ENCODE results near the gene CEP350.

The CEP350 gene

DNA sequence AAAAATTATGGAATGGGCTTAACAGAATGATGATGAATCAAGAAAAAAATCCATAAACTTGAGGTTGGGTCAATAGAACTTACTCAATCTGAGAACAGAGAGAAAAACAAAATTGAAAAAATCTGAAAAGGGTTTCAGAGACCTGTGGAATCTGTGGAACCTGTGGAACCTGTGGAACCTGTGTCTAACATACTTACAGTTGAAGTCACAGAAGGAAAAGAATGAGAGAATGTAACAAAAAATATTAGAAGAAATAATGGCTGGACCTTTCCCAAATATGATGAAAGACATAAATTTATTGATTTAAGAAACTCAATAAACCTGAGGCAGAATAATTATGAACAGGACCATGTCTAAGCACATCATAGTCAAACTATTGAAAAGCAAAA, 182.4 kb downstream of the CEP350 start:
- H3K27me3 ChIP-seq (ENCODE audit: control insufficient read depth, insufficient read depth, low read length) = no peaks in the 10 kb centered on the region
- no peaks in the 10 kb centered on the region for H3K9me3 ChIP-seq (ENCODE audit: control insufficient read depth, insufficient read depth, low read length)
- no peaks in the 10 kb centered on the region for H3K4me1 ChIP-seq (ENCODE audit: control insufficient read depth, insufficient read depth, low read length)
- no peak overlapping the region for H3K4me3 ChIP-seq (ENCODE audit: low read length)
- no peak overlapping the region for H3K27ac ChIP-seq (ENCODE audit: low read length)
- no peaks in the 10 kb centered on the region for H3K36me3 ChIP-seq (ENCODE audit: control insufficient read depth, insufficient read depth, low read length)
- no peak for DNase-seq (ENCODE audit: low read depth, low spot score)

DNA sequence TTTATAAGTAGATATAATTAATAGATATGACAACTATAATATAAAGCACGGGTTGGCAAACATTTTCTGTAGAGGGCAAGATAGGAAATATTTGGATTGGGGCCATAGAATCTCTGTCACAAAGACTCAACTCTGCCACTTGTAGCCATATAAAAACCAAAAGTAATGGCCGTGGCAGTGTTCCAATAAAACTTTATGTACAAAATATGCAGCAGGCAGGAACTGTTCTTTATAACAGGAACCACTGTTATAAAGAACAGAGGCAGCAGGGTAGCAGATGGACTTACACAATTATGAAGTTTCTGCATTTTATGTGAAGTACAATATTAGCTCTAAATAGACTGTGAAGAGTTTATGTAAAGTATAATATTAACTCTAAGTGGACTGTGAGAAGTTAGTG, 183.2 kb downstream of the CEP350 start:
- no peak overlapping the region for H3K27ac ChIP-seq (ENCODE audit: low read length)

DNA sequence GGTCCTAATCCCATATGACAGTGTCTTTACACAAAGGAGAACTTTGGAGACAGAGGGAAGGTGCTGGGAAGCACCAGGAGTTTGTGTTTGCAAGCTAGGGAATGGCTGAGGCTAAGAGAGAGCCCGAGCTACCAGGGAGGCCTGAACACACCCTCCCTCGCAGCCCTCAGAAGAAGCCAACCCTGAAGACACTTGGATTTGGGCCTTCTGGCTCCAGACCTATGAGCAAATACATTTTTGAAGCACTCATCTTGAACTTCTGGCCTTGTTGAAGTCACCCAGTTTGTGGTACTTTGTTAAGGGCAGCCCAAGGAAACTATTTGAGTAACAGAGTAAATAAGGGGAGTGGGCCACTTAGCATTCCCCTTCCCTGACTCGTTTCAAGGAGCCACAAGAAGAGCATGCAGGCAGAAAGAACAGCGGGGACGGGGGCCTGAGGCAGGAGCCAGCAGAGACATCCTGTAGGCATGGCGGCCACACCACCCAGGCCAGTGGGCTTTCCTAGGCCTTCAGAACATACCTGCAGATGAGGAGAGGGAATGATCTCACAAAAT, 186.8 kb downstream of the CEP350 start:
- WGBS (ENCODE audit: insufficient coverage, insufficient read length) = no CpG with 5 or more reads among the region's 6 CpGs
- no peaks in the 10 kb centered on the region for H3K27me3 ChIP-seq (ENCODE audit: control insufficient read depth, insufficient read depth, low read length)
- no peaks in the 10 kb centered on the region for H3K4me1 ChIP-seq (ENCODE audit: control insufficient read depth, insufficient read depth, low read length)
- H3K27ac ChIP-seq (ENCODE audit: low read length) = no peak overlapping the region
- no peaks in the 10 kb centered on the region for H3K9me3 ChIP-seq (ENCODE audit: control insufficient read depth, insufficient read depth, low read length)
- DNase-seq (ENCODE audit: low read depth, low spot score) = no peak
- no peak overlapping the region for H3K4me3 ChIP-seq (ENCODE audit: low read length)
- H3K36me3 ChIP-seq (ENCODE audit: control insufficient read depth, insufficient read depth, low read length) = no peaks in the 10 kb centered on the region

More for the DNA sequence above, 183.2 kb downstream of the CEP350 start:
- WGBS (ENCODE audit: insufficient coverage, insufficient read length) = 100% methylated on average over 1 of the region's 2 CpGs
- Histone ChIP-seq H3K4me3 (ENCODE audit: low read length) (no peak overlapping the region), H3K27me3 (ENCODE audit: control insufficient read depth, insufficient read depth, low read length) (no peaks in the 10 kb centered on the region), H3K4me1 (ENCODE audit: control insufficient read depth, insufficient read depth, low read length) (no peaks in the 10 kb centered on the region), H3K9me3 (ENCODE audit: control insufficient read depth, insufficient read depth, low read length) (no peaks in the 10 kb centered on the region), H3K36me3 (ENCODE audit: control insufficient read depth, insufficient read depth, low read length) (no peaks in the 10 kb centered on the region)
- no peak for DNase-seq (ENCODE audit: low read depth, low spot score)

DNA sequence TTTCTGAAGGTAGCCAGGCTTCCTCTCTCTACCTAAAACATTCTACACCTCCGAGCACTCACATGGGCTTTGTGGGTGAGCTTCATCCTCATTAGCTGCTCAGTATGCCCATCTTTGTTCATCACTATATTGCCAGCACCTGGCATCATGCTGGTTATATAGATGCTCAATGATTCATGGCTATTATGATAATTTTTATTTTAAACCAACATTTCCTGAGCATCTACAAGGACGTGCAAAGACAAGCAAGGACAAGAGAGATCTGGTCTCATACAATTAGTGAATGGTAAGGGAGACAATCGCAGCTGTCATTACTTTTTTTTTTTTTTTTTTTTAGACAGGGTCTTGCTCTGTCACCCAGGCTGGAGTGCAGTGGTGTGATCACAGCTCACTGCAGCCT, 188.7 kb downstream of the CEP350 start:
- H3K4me1 ChIP-seq (ENCODE audit: control insufficient read depth, insufficient read depth, low read length) = no peaks in the 10 kb centered on the region
- WGBS (ENCODE audit: insufficient coverage, insufficient read length) = no CpG with 5 or more reads among the region's 3 CpGs
- H3K27me3 ChIP-seq (ENCODE audit: control insufficient read depth, insufficient read depth, low read length) = no peaks in the 10 kb centered on the region

DNA sequence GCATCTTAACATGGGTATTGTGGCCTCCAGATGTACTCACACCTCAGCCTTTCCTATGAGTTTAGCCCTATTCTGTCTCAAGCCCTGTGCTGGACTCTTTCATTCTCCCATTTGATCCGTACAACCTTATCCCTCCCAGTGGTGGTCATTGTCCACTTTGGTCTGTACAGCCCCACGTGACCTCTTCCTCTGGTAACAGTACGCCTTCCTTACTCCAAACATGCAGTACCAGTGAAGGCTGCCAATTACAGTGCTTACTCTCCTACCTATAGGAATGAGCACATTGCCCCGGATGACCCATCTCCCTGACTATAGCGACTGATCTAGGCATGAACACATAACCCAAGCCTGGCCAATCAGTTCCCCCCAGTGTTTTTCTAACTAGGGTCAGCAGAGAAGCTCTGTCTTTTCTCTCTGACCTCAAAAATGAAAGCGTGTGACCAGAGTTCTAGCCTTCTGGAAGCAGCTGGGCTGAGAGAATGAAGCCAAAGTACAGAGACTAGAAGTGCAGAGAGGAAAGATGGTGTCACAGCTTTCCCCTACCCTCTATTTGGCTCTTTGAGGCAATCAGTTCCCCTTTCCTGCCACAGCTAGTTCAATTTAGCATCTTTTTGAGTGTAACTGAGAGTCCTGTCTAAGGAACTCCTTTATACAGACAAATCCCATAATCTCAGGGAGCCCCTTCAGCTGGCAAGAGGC, 190.2 kb downstream of the CEP350 start:
- DNase-seq (ENCODE audit: low read depth, low spot score) = no peak
- Histone ChIP-seq H3K9me3 (ENCODE audit: control insufficient read depth, insufficient read depth, low read length) (no peaks in the 10 kb centered on the region), H3K27me3 (ENCODE audit: control insufficient read depth, insufficient read depth, low read length) (no peaks in the 10 kb centered on the region), H3K4me3 (ENCODE audit: low read length) (no peak overlapping the region), H3K4me1 (ENCODE audit: control insufficient read depth, insufficient read depth, low read length) (no peaks in the 10 kb centered on the region), H3K27ac (ENCODE audit: low read length) (no peak overlapping the region), H3K36me3 (ENCODE audit: control insufficient read depth, insufficient read depth, low read length) (no peaks in the 10 kb centered on the region)
- WGBS (ENCODE audit: insufficient coverage, insufficient read length) = no CpG with 5 or more reads among the region's 6 CpGs

More for the DNA sequence above, 188.7 kb downstream of the CEP350 start:
- Histone ChIP-seq H3K27ac (ENCODE audit: low read length) (no peak overlapping the region), H3K4me3 (ENCODE audit: low read length) (no peak overlapping the region), H3K9me3 (ENCODE audit: control insufficient read depth, insufficient read depth, low read length) (no peaks in the 10 kb centered on the region), H3K36me3 (ENCODE audit: control insufficient read depth, insufficient read depth, low read length) (no peaks in the 10 kb centered on the region)
- DNase-seq (ENCODE audit: low read depth, low spot score) = no peak

DNA sequence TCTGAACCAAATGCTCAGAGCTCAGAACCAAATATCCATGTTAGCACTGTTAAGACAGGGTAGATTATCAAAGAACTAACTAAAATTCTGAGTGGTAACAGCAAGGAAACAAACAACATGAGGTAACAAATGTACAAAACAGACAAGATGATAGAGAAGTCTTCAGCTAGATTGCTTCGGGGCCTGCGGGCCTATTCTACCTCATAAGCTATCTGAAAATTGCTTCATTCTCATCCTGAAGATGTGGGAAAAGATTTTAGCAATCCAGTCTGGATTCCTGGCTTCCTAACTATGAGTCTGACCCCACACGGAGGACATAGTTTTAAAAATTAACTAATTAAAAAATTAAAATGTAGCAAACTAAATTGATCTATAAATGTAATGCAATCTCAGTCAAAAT, 190.8 kb downstream of the CEP350 start:
- WGBS (ENCODE audit: insufficient coverage, insufficient read length) = no CpG with 5 or more reads among the region's 3 CpGs
- no peak for DNase-seq (ENCODE audit: low read depth, low spot score)

DNA sequence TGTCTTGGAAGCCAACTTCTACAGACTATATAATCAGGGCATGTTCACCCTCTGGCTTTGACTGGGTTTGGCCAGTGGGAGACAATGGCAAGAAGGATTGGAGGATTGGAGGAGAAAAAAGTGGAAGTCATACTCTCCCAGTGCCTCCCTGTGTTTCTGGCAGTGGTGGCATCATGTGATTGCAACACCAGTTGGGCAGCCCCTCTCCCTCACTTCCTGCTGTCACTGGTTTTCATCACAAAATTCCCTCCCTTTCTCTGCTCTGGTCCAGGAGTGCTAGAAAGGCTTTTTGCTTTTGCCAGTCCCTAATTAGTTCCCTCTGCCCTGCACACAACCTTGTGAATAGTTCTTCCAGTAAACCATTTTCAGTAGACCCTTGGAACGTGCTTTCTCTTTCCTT, 196.4 kb downstream of the CEP350 start:
- H3K27me3 ChIP-seq (ENCODE audit: control insufficient read depth, insufficient read depth, low read length) = no peaks in the 10 kb centered on the region
- no peaks in the 10 kb centered on the region for H3K9me3 ChIP-seq (ENCODE audit: control insufficient read depth, insufficient read depth, low read length)
- H3K4me3 ChIP-seq (ENCODE audit: low read length) = no peak overlapping the region
- no CpG with 5 or more reads among the region's 1 CpG for WGBS (ENCODE audit: insufficient coverage, insufficient read length)
- DNase-seq (ENCODE audit: low read depth, low spot score) = no peak
- H3K36me3 ChIP-seq (ENCODE audit: control insufficient read depth, insufficient read depth, low read length) = no peaks in the 10 kb centered on the region
- no peak overlapping the region for H3K27ac ChIP-seq (ENCODE audit: low read length)
- H3K4me1 ChIP-seq (ENCODE audit: control insufficient read depth, insufficient read depth, low read length) = no peaks in the 10 kb centered on the region

More for the DNA sequence above, 190.8 kb downstream of the CEP350 start:
- H3K4me1 ChIP-seq (ENCODE audit: control insufficient read depth, insufficient read depth, low read length) = no peaks in the 10 kb centered on the region
- H3K27ac ChIP-seq (ENCODE audit: low read length) = no peak overlapping the region
- H3K4me3 ChIP-seq (ENCODE audit: low read length) = no peak overlapping the region
- no peaks in the 10 kb centered on the region for H3K9me3 ChIP-seq (ENCODE audit: control insufficient read depth, insufficient read depth, low read length)
- H3K36me3 ChIP-seq (ENCODE audit: control insufficient read depth, insufficient read depth, low read length) = no peaks in the 10 kb centered on the region
- H3K27me3 ChIP-seq (ENCODE audit: control insufficient read depth, insufficient read depth, low read length) = no peaks in the 10 kb centered on the region

DNA sequence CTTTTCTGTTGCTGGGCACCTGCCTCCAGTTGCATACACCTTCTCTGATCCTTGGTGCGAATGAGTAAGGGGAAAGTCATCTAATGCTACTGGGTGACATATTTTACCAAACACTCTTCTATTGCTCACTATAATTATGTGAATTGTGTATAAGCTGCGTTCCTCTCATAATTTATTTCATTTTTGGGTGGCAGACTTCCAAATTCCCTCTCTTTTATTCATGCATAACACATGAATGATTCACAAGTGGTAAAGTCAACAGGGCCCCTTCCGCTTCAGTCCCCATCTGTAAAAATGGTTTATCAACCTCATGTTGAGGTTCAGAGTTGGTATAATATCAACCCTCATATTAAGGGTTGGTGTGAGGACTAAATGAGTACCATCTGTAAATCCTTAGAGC, 196.9 kb downstream of the CEP350 start:
- Histone ChIP-seq H3K27ac (ENCODE audit: low read length) (no peak overlapping the region), H3K36me3 (ENCODE audit: control insufficient read depth, insufficient read depth, low read length) (no peaks in the 10 kb centered on the region), H3K27me3 (ENCODE audit: control insufficient read depth, insufficient read depth, low read length) (no peaks in the 10 kb centered on the region), H3K9me3 (ENCODE audit: control insufficient read depth, insufficient read depth, low read length) (no peaks in the 10 kb centered on the region), H3K4me3 (ENCODE audit: low read length) (no peak overlapping the region), H3K4me1 (ENCODE audit: control insufficient read depth, insufficient read depth, low read length) (no peaks in the 10 kb centered on the region)
- no CpG with 5 or more reads among the region's 3 CpGs for WGBS (ENCODE audit: insufficient coverage, insufficient read length)
- no peak for DNase-seq (ENCODE audit: low read depth, low spot score)

DNA sequence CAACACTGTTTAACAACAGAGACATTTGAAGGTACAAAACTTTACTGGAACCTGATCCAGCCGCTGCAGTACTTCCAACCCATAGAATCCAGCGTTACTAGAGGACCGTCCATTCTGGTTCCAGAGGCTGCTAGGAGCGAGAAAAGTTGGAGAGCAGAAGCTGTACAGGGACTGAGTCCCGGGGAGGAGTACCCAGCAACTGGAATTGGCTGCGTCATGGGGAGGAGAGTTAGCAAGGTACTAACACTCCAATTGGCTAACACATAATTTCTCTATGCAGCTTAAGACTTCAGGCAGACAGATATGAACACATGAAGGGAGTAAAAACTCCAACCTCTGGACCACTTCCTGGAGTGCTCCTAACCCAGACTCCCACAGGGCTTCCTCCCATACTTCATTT, 198.0 kb downstream of the CEP350 start:
- no peaks in the 10 kb centered on the region for H3K27me3 ChIP-seq (ENCODE audit: control insufficient read depth, insufficient read depth, low read length)
- H3K36me3 ChIP-seq (ENCODE audit: control insufficient read depth, insufficient read depth, low read length) = no peaks in the 10 kb centered on the region
- H3K4me1 ChIP-seq (ENCODE audit: control insufficient read depth, insufficient read depth, low read length) = no peaks in the 10 kb centered on the region
- H3K9me3 ChIP-seq (ENCODE audit: control insufficient read depth, insufficient read depth, low read length) = no peaks in the 10 kb centered on the region
- H3K27ac ChIP-seq (ENCODE audit: low read length) = no peak overlapping the region
- H3K4me3 ChIP-seq (ENCODE audit: low read length) = no peak overlapping the region
- no CpG with 5 or more reads among the region's 6 CpGs for WGBS (ENCODE audit: insufficient coverage, insufficient read length)
- DNase-seq (ENCODE audit: low read depth, low spot score) = no peak

DNA sequence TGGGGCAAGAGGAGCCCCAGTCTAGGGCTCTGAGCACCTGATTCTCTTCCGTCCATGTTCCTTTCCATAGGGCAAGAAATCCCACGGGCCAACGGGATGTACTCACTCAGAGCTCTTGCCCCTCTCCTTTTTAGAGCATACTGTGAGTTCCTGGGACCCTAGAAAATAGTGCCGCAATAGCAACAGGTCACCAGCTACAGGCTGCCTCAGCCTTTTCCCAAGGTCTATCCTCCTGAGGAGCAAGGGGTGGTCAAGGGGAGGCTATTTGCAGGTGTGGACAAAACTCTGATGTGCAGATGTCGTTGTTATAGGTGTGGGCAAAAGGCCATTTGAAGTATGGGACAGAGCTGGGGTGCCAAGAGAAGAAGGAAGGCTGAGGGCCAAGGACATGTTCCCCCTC, 198.4 kb downstream of the CEP350 start:
- no peaks in the 10 kb centered on the region for H3K9me3 ChIP-seq (ENCODE audit: control insufficient read depth, insufficient read depth, low read length)
- WGBS (ENCODE audit: insufficient coverage, insufficient read length) = no CpG with 5 or more reads among the region's 5 CpGs
- H3K27ac ChIP-seq (ENCODE audit: low read length) = no peak overlapping the region
- no peaks in the 10 kb centered on the region for H3K27me3 ChIP-seq (ENCODE audit: control insufficient read depth, insufficient read depth, low read length)
- DNase-seq (ENCODE audit: low read depth, low spot score) = no peak
- H3K4me1 ChIP-seq (ENCODE audit: control insufficient read depth, insufficient read depth, low read length) = no peaks in the 10 kb centered on the region
- H3K36me3 ChIP-seq (ENCODE audit: control insufficient read depth, insufficient read depth, low read length) = no peaks in the 10 kb centered on the region
- H3K4me3 ChIP-seq (ENCODE audit: low read length) = no peak overlapping the region

DNA sequence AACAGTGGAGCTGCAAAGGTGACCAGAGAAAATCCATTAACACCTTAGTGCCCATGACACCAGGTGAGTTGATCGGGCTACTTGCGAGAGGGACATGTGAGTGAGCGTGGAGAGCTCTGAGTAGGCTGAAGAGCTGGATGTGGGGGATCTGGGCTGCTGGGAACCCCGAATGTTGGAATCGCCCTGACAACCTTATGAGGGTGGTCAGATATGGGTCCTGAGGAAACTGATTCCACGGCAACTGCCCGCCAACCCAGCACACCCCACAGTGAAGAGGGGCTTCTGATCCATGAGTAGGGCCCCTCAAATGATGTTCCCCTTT, 199.4 kb downstream of the CEP350 start:
- no CpG with 5 or more reads among the region's 7 CpGs for WGBS (ENCODE audit: insufficient coverage, insufficient read length)
- Histone ChIP-seq H3K4me1 (ENCODE audit: control insufficient read depth, insufficient read depth, low read length) (no peaks in the 10 kb centered on the region), H3K9me3 (ENCODE audit: control insufficient read depth, insufficient read depth, low read length) (no peaks in the 10 kb centered on the region), H3K36me3 (ENCODE audit: control insufficient read depth, insufficient read depth, low read length) (no peaks in the 10 kb centered on the region), H3K4me3 (ENCODE audit: low read length) (peak overlapping the region; percentile 64; the same call in 1 of the 2 replicates), H3K27me3 (ENCODE audit: control insufficient read depth, insufficient read depth, low read length) (no peaks in the 10 kb centered on the region), H3K27ac (ENCODE audit: low read length) (no peak overlapping the region)
- no peak for DNase-seq (ENCODE audit: low read depth, low spot score)

Data from iPS DF 6.9 (cell line).